GM21515 (cell line): ENCODE results near the gene CASP8.
"Not testable (repeated sequence)": the region's sequence is repeated elsewhere in the genome, so short reads cannot be mapped to it uniquely, and the experiment has no call there.

Experiments
- ATAC-seq: cut with Tn5 transposase; IDR thresholded peaks from one replicate; pipeline ENCODE4 v1.9.1; 2021; ENCODE audit not compliant: unreplicated experiment

The CASP8 gene

DNA sequence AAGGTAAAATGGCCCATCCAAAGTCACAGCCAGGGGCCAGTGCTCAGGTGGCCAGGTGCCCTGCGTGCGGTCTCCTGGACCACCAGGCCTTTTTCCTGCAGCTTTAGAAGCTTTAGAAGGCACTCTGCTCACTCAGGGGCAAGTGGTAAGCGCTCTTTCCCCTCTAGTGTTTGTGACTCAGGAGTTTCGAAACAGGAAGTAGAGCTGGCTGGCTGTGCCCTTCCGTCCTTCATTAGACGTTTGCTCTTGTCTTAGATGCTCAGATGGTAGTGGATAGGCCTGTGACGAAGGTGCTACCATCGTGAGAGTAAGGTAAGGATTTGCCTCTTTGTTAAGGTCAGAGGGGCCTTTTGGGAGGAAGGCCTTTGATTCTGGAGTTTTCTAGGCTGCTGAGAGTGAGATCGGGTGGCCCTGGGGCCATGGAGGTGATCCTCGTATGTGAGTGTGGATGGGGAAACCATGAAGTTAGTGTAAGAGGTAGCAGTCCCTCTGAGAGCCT lies at the start of gene CASP8:
CASP8 (plus strand) TSS at position 235 of the 499 bp plus-strand sequence. CDS start 5,951 bp downstream, outside the sequence.
- ATAC-seq = no peak

DNA sequence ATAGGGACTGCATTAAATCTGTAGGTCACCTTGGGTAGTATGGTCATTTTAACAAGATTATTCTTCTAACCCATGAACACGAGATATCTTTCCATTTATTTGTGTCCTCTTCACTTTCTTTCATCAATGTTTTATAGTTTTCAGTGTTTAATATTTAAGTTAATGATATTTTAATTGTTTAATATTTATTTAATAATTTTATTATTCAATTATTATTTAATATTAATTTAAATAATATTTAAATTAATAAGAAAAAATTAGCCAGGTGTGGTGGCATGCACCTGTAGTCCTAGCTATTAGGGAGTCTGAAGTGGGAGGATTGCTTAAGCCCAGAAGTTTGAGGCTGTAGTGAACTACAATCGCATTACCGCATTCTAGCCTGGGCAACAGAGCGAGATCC lies 44.4 kb upstream of the CASP8 start:
- no peak for ATAC-seq

- no peak for ATAC-seq
Measured at GRCh38 chr2:201216918-201217317, 43.4 kb upstream of the CASP8 start.

DNA sequence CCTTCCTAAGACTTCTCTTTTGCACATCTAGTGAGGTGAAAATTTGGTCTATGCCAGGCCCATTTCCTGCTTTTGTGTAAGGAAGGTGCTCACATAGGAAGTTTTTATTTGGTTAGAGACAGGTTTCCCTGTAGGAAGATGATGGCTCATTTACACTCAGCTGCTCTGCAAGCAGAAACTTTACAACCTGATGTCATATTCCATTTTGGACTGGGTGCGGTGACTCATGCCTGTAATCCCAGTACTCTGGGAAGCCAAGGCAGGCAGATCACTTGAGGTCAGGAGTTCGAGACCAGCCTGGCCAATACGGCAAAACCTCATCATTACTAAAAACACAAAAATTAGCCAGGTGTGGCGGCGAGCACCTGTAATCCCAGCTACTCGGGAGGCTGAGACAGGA lies 41.6 kb upstream of the CASP8 start:
- ATAC-seq = no peak

- no peak for ATAC-seq
Measured at GRCh38 chr2:201219328-201220096, 40.8 kb upstream of the CASP8 start.

GRCh38 chr2:201220102-201220570 lies 40.2 kb upstream of the CASP8 start:
- no peak for ATAC-seq

GRCh38 chr2:201223089-201224073 lies 37.0 kb upstream of the CASP8 start:
- peak; percentile 94 for ATAC-seq

DNA sequence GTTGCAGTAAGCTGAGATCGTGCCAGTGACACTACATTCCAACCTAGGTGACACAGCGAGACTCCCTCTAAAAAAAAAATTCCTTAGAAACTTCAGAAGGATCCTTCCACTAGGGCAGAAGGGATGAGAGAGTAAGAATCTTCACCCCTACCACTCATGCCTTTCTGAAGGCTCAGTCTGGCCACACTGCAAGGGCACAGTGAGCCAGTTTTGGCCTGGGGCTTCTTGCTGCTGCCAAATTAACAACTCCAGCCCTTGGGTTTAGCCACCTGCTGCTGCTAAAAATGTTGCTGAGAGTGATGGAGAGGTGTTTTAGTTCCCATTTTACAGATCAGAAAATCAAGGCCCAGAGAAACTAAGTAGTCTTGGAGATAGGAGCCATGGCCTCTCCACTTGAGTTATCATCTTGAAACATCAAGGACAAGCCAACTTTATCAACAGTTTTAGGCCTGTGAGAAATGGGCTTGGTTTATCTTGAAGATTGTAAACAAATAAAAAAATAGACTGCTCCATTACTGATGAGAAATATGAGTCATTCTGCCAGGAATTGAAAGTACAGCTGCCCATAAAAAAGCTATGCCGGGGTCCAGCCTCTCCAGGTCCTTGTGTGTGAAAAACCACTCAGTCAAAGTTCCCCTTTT lies 31.9 kb upstream of the CASP8 start:
- ATAC-seq = no peak

- no peak for ATAC-seq
Measured at GRCh38 chr2:201228912-201229290, 31.4 kb upstream of the CASP8 start.

DNA sequence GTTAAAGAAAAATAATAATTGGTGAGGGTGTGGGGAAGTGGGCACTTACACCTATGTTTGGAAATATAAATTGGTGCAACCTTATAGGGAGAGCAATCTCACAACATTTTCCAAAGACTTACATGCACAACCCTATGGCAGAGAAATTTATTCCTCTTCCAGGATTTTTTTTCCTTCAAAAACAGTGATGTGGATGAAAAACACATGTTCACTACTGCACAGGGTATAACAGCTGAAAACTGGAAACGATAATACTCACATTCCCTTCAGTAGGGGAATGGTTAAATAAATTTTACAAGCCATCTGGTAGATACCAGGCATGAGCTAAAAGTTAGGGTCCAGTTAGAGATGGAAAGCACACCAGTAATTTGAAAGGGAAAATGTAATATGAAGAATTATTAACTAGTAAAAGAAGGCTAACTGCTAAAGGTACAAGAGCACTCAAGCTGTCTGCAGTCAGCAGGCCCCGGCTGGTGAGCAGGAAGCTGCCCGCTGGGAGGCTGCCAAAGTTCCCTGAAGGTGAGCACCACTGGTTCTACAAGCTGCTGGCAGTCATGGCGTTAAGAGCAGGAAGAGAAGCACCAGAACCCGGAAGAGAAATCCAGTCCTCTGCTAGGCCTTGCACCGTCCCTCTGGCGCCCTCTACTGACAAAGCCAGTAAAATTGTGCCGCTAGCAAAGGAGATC lies 28.4 kb upstream of the CASP8 start:
- ATAC-seq = peak; percentile 44

GRCh38 chr2:201232467-201232815 lies 27.9 kb upstream of the CASP8 start:
- no peak for ATAC-seq

GRCh38 chr2:201233192-201233811 lies 27.0 kb upstream of the CASP8 start:
- ATAC-seq = peak; percentile 91

DNA sequence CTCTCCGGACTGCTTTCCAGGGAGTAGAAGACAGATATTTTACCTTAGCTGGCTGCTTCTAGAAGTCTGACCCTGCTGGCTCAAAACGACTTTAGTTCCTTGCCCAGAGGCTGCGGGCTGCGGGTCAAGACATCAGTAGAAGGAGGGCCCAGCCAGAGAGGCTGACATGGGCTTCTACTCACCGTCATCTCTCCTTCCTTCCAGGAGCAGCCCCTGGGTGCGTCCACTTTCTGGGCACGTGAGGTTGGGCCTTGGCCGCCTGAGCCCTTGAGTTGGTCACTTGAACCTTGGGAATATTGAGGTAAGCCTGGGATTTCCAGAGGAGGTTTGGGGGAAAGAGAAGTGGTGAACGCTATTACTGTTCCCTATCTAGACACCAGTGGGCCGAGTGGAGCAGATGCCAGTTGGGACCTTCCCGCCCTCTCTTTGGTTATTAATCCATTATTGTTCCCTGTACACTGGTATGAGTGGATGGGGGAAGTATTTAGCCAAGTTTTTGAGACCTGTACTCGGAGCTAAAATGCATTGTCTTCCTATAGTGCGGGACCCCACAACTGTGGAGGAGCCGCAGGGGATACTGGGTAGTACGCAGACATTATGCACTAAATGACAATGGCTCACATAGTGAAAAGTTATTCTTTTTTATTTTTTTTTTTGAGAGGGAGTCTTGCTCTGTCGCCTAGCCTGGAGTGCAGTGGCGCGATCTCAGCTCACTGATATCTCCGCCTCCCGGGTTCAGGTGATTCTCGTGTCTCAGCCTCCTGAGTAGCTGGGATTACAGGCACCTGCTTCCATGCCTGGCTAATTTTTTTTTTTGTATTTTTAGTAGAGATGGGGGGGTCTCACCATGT lies 26.3 kb upstream of the CASP8 start:
- ATAC-seq = peak; percentile 21

GRCh38 chr2:201234663-201235135 lies 25.6 kb upstream of the CASP8 start:
- no peak for ATAC-seq

GRCh38 chr2:201235860-201236811 lies 24.2 kb upstream of the CASP8 start:
- no peak for ATAC-seq

DNA sequence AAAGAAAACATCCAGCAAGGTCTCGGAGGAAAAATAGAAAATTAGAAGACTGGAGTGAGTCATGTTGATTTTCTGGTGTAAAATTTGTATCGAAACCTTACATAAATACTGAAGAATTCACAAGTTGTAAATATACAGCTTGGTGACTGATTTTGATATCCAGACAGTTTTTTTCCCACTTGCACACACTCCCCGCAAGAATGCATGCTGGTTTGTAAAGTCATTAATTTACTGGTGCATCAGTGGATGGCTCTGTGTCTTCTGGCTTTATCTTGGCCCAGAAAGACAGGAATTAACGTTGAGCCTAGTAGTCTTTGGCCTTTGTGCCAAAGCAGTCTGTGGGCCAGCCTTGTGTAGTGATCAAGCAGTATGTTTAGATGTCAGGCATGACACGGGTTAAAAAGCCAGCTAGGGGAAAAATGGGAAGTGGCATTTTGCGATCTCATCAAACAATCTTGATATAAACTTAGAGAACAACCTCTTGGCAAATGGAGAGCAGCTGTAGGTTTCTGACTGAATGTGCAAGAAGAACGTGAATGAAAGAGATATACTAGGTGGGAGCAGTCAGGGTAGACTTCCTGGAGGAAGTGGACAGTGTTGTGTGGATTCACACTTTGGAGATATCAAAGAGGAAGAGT lies 22.7 kb upstream of the CASP8 start:
- ATAC-seq = no peak

GRCh38 chr2:201239167-201239935 lies 21.0 kb upstream of the CASP8 start:
- not testable (repeated sequence) for ATAC-seq
